HG02852 (cell line): ENCODE data around the gene RAB40C.

ENCODE experiments used
- ATAC-seq: cut with Tn5 transposase; IDR thresholded peaks from one replicate; pipeline ENCODE4 v1.9.1; 2021; ENCODE audit warnings: mild to moderate bottlenecking, moderate library complexity; ENCODE audit not compliant: unreplicated experiment

RAB40C gene

GRCh38 chr16:630249-630814 lies 40.5 kb downstream of the RAB40C start:
- no peak for ATAC-seq

- ATAC-seq: no peak
Measured at GRCh38 chr16:630815-631405, 41.0 kb downstream of the RAB40C start, which contains the start of gene WFIKKN1. WFIKKN1 (plus strand) TSS chr16:630985; CDS start chr16:631254, 269 bp downstream.

DNA sequence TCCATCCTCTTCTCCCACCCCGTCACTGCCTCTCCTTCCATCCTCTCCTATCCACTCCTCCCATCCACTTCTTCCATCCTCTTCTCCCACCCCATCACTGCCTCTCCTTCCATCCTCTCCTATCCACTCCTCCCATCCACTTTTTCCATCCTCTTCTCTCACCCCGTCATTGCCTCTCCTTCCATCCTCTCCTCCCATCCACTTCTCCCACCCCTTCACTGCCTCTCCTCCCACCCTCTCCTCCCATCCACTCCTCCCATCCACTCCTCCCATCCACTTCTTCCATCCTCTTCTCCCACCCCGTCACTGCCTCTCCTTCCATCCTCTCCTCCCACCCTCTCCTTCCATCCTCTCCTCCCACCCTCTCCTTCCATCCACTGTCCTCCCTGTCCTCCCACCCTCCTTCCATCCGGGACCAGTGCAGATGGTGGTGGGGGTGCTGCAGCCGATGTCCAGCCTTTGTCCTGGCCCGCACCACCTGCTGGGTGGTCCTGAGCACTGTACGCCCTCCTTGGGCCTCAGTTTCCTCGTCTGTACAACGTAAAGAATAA lies 42.0 kb downstream of the RAB40C start:
- no peak for ATAC-seq

GRCh38 chr16:632486-633335 lies 42.8 kb downstream of the RAB40C start:
- no peak for ATAC-seq

- ATAC-seq: no peak
Measured at GRCh38 chr16:633336-634050, 43.6 kb downstream of the RAB40C start.

DNA sequence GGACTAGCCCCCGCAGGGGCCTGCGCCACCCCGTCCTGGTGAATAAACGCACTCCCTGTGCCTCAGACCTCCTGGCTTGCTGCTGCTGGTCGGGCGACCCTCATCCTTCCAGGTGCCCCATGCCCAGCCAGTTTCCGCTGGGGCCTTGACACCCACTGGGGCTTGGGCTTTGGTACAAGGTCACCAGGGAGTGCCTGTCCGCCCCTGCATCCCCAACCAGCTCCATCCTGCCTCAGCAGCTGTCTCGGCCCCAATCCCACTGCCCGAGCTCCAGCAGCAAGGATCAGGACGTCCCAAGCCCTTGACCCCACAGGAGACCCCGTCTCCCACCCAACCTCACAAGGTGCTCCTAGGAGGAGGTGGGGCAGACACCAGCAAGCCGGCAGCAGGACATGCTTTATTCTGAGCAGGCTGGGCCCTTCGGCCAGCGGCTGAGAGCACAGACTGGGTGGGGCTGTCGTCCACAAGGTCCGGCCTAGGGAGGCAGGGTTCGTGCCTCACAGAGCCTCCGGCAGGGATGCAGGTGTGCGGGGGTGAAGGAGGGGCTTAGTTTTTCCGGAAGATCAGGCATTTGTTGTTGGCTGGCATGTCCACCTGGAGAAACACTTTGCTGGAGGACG lies 44.3 kb downstream of the RAB40C start:
- no peak for ATAC-seq

GRCh38 chr16:634996-635395 lies 45.1 kb downstream of the RAB40C start:
- ATAC-seq: no peak

DNA sequence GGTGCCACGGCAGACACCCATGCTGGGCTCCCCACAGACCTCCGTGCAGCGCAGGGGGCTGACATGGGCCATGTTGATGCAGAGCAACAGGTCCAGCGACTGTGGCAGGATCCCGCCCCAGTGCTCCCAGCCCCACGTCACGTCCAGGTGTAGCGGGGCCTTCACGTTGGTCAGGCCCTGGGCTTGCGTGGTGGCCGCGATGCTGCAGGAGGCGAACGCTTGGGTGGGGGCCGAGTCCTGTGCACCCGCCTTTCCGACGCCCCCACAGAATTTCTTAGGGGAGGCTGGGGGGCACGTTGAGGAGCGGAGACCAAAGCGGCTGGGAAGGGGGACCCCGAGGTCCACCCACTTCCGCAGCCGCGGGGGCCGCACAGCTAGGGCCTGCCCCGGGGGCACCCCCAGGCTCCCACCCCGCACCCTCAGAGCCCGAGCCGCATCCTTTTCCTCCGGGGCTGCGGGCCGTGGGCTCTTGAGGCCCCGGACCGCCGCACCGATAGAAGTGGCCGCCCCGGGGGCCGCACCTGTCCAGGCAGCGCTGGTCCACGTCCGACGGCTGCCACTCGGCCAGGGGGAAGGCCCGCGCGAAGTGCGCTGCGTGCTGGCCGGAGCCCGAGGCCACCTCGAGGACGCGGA lies 45.8 kb downstream of the RAB40C start:
- peak; percentile 8 for ATAC-seq

- peak; percentile 60 for ATAC-seq
Measured at GRCh38 chr16:636206-637080, 46.6 kb downstream of the RAB40C start, which contains the start of gene METTL26. METTL26 (minus strand) TSS chr16:636305; CDS start chr16:636290, 15 bp downstream.

GRCh38 chr16:637081-638018 lies 47.5 kb downstream of the RAB40C start:
- ATAC-seq: no peak

- no peak for ATAC-seq
Measured at GRCh38 chr16:638034-638543, 48.2 kb downstream of the RAB40C start.

DNA sequence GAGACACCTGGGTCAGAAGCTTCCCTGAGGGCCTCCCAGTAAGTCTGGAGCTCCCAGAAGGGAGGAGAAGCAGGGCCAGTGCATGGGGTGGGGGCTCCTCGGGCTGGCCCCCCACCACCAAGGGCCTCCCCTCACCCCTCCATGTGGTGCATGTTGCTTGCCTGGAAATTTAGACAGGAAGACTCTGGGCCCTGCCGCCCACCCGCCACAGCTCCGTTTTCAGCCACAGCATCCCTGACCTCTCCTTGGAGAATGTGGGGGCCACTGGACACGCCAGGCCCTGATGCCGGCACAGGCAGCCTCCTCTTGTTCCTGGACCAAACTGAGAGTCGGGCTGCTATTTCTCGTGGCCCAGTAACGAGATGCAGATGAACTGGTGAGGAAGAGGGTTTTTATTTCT lies 49.0 kb downstream of the RAB40C start:
- no peak for ATAC-seq

DNA sequence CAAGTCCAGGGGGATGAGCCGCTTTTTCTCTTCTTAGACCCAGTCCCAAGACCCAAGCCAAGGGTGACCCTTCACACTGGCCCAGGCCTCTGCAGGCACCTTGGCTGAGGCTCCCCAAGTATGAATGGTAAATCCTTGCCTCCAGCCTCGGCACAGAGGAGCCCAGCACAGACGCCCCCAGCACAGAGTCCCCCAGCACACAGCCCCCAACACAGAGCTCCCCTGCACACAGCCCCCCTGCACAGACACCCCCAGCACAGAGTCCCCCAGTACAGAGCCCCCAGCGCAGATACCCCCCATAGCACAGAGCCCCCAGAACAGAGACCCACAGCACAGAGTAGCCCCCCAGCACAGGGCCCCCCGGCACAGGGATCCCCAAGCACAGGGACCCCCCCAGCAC lies 50.7 kb downstream of the RAB40C start:
- ATAC-seq: no peak

GRCh38 chr16:641326-642188 lies 51.7 kb downstream of the RAB40C start, which contains the start of gene MCRIP2:
MCRIP2 (plus strand) TSS chr16:641828; CDS start chr16:641992, 164 bp downstream.
- peak; percentile 57 for ATAC-seq

DNA sequence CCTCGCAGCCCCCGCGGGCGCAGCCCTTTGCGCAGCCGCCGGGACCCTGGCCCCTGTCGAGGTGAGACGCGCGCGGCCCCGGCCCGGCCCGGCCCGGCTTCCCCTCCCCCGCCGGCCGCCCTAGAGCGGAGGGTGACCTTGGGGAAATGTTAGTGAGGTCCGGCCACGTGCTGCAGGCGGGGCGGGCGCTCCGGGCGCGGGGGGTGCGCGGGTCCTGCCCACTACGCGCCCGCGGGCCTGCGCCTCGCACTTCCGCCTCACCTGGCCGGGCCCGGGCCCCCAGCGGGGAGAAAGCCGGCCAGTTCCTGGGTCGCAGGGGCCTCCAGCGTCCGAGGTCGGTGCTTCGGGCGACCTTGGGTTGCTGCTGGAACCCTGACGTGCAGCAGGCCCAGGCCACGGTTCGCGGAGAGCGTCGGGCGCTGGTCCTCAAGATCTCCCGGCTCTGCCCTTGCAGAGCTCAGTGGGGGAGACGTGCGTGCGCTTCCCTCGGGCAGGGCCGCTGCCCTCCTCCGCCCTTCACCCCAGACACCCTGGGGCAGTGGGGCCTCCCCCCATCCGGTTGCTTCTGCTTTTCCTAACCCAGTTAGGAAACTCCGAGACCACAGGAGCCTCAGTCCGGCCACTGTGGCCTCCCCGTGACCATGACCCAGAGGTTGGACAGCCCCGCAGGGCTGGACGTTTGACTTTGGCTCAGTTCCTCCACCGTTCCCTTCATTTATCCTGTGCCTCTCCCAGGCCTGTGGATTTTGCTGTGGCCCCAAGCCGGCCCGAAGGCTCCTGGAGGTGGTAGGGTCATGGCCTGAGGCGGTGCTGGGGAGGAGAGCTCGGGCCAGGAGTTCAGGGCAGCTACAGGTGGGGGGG lies 52.6 kb downstream of the RAB40C start:
- peak; percentile 37 for ATAC-seq

- no peak for ATAC-seq
Measured at GRCh38 chr16:643050-643368, 53.1 kb downstream of the RAB40C start.
